ENCODE measurements around the gene PPM1L. TPM values are rescaled to one million over a fixed set of nuclear protein-coding genes. Genes with fewer than 3 reads are reported as not detected.
A peak's percentile ranks its signal among the peaks of the same experiment; 100 is the strongest.

PPM1L gene
- total RNA-seq, 1 donor from 2014 or later: 5.8 TPM

DNA sequence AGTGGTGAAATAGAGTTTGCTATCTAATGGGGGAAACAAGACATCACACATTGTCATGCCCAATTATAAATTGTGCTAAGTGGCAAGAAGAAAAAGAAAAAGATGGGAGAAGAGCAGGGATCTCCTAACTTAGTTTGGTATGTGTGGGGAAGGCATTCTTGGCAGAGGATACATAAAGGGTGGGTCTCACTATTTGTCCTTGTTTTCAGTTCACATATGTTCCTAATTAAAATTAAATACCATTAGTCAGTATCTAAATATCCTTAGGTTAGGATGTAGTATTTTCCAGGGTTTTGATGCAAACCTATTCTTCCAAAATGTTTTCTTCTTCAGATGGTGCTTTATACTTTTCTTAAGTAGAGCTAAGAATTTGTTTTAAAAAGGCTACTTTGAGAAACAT lies 175.4 kb downstream of the PPM1L start:
- no peaks in the 10 kb centered on the region for H3K36me3 Mint-ChIP-seq (ENCODE audit: low read depth)
- H3K9me3 Mint-ChIP-seq: no peaks in the 10 kb centered on the region
- TF ChIP-seq, protein P1, sequence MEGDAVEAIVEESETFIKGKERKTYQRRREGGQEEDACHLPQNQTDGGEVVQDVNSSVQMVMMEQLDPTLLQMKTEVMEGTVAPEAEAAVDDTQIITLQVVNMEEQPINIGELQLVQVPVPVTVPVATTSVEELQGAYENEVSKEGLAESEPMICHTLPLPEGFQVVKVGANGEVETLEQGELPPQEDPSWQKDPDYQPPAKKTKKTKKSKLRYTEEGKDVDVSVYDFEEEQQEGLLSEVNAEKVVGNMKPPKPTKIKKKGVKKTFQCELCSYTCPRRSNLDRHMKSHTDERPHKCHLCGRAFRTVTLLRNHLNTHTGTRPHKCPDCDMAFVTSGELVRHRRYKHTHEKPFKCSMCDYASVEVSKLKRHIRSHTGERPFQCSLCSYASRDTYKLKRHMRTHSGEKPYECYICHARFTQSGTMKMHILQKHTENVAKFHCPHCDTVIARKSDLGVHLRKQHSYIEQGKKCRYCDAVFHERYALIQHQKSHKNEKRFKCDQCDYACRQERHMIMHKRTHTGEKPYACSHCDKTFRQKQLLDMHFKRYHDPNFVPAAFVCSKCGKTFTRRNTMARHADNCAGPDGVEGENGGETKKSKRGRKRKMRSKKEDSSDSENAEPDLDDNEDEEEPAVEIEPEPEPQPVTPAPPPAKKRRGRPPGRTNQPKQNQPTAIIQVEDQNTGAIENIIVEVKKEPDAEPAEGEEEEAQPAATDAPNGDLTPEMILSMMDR (IDR thresholded peaks at IDR 0.05): no peak
- POLR2A ChIA-PET: no interaction called here
- no peak overlapping the region for H3K4me3 Mint-ChIP-seq
- CTCF ChIA-PET: interaction anchor here (0.9 to 1.1 kb wide), 2 partner anchors 10 to 13 kb away, joined by 3 read pairs; no protein-coding TSS in a partner anchor
- ATAC-seq (ENCODE audit: low read depth): no peak
- intact Hi-C loops (cut with micrococcal nuclease): no loop called here
- H3K27ac Mint-ChIP-seq: no peak overlapping the region
- no peak for DNase-seq
- peaks cover 3% of the 10 kb centered on the region for H3K27me3 Mint-ChIP-seq
- no peaks in the 10 kb centered on the region for H3K4me1 Mint-ChIP-seq

DNA sequence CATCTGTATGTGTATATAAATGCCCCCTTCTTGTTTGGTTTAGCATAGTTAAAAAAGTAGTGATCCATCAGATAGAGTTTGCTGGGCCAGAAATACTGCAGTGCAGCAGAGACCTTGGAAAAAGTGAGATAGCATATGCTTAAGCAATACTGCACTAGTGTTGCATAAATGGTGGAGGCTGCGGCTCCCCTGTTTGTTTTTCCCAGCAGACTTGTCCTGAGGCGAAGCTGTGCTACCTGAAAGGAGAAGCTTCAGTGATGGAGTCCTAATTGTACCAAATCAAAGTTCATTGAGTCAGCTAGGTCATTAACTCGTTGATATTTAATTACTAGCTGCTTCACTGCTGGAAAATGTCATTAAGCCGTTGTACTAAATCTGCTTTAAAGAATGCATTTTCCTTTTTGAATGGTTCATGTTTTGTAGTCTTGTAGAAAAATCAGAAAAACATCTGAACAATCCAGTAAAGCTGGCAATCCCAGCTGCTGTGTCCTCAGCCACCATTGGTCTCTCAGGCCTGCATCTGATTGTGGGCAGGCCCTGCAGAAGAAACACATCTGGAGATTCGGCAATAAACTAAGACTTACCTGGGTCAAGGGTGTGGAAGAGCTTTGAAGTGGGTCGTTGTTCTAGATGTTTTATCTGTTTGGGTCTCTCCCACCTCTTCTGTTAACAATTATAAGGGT lies 179.5 kb downstream of the PPM1L start:
- TF ChIP-seq, protein P1 (IDR thresholded peaks at IDR 0.05): no peak
- intact Hi-C loops (cut with micrococcal nuclease): no loop called here
- Mint-ChIP-seq H3K27ac (no peak overlapping the region), H3K4me1 (no peaks in the 10 kb centered on the region), H3K4me3 (no peak overlapping the region), H3K27me3 (peaks cover 3% of the 10 kb centered on the region), H3K36me3 (ENCODE audit: low read depth) (no peaks in the 10 kb centered on the region), H3K9me3 (no peaks in the 10 kb centered on the region)
- ATAC-seq (ENCODE audit: low read depth) (no peak), DNase-seq (no peak)
- CTCF ChIA-PET: no interaction called here
- POLR2A ChIA-PET: no interaction called here

DNA sequence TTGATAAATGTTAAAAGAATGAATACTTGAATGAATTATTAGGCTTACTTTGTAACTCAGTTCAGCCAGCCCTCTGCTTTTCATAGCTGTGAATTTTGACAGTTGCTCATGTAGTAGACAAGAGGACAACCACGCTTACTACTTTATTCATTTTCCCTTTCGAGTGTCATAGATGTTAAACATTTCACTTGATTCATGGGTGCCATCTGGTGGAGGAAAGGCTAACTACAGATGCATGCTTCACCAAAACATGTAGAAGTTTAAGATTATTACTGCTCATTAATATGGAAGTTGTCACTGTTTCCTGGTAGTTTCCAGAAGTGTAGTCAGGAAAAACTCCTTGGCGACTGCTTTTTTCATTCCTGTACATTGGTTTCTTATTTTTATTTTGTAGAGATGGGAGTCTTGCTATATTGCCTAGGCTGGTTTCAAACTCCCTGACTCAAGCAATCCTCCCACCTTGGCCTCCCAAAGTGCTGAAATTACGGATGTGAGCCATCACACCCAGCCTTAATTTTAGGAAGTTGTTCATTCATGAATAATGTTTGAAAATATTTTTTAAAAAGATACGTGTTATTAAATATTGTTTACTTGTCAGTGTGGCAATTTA lies 186.0 kb downstream of the PPM1L start:
- no peak overlapping the region for H3K4me3 Mint-ChIP-seq
- ATAC-seq (ENCODE audit: low read depth) (peak; percentile 87), DNase-seq (no peak)
- POLR2A ChIA-PET: no interaction called here
- intact Hi-C loops (cut with micrococcal nuclease): loop anchor here (1.0 to 10.0 kb wide), 8 partner anchors 187 to 480 kb away; partner anchors contain the start of gene KPNA4
- H3K27me3 Mint-ChIP-seq: no peaks in the 10 kb centered on the region
- TF ChIP-seq, protein P1 (IDR thresholded peaks at IDR 0.05): no peak
- H3K4me1 Mint-ChIP-seq: peaks cover 4% of the 10 kb centered on the region
- no peaks in the 10 kb centered on the region for H3K36me3 Mint-ChIP-seq (ENCODE audit: low read depth)
- no peaks in the 10 kb centered on the region for H3K9me3 Mint-ChIP-seq
- H3K27ac Mint-ChIP-seq: no peak overlapping the region
- CTCF ChIA-PET: interaction anchor here (0.7 to 3.2 kb wide), 19 partner anchors 9 to 333 kb away, joined by 3 to 12 read pairs (median 4); no protein-coding TSS in a partner anchor

DNA sequence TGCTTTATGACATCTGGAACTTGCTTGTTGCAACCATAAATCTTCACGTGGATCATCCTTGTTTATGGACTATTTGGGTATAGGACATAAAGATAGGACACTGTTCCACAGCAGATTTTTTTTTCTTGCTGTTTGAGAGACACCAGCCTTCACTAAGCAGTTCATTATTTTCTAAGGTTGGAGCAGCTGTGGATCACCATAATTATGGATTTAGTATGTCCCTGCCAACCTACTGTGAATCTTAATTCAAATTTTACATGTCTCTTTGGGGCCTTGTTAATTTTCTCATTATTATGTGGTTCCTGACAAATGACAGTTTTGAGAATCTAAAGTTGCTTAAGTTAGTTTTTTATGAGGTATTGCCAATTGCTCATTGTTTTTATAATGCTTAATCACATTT lies 188.0 kb downstream of the PPM1L start:
- DNase-seq (no peak), ATAC-seq (ENCODE audit: low read depth) (no peak)
- intact Hi-C loops (cut with micrococcal nuclease): loop anchor here (2.0 to 10.0 kb wide), 5 partner anchors 328 to 478 kb away; partner anchors contain the start of gene KPNA4
- Mint-ChIP-seq H3K4me1 (peaks cover 4% of the 10 kb centered on the region), H3K36me3 (ENCODE audit: low read depth) (no peaks in the 10 kb centered on the region), H3K27ac (no peak overlapping the region), H3K9me3 (no peaks in the 10 kb centered on the region), H3K4me3 (no peak overlapping the region), H3K27me3 (no peaks in the 10 kb centered on the region)
- POLR2A ChIA-PET: no interaction called here
- TF ChIP-seq, protein P1 (IDR thresholded peaks at IDR 0.05): no peak
- CTCF ChIA-PET: interaction anchor here (1.1 to 3.2 kb wide), 3 partner anchors 13 to 25 kb away, joined by 3 to 6 read pairs (median 3); no protein-coding TSS in a partner anchor

DNA sequence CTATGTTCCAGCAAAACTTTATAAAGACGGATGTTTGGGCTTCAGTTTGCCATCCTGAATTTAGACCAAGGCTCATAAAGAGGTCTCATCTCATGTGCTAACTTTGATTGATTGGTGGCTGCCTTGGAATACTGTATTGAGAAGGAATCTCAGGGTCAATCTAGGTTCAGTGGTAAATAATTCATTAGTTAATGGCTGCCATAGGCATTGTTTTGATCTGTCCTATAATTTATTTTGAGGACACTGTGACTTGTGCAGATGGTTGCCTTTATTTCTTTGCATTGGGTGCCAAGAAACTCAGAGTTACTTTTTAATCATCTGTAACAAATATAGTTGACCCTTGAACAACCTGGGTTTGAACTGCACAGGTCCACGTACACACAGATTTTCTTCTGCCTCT lies 189.3 kb downstream of the PPM1L start:
- ChIA-PET POLR2A (no interaction called here), CTCF (interaction anchor here (0.8 to 1.4 kb wide), 2 partner anchors 11 to 258 kb away, joined by 3 read pairs; no protein-coding TSS in a partner anchor)
- Mint-ChIP-seq H3K4me3 (no peak overlapping the region), H3K9me3 (no peaks in the 10 kb centered on the region), H3K27me3 (no peaks in the 10 kb centered on the region), H3K36me3 (ENCODE audit: low read depth) (no peaks in the 10 kb centered on the region), H3K27ac (no peak overlapping the region), H3K4me1 (peaks cover 4% of the 10 kb centered on the region)
- TF ChIP-seq, protein P1 (IDR thresholded peaks at IDR 0.05): no peak
- intact Hi-C loops (cut with micrococcal nuclease): loop anchor here (10.0 kb wide), 2 partner anchors 381 to 411 kb away; partner anchors contain the start of gene KPNA4
- no peak for ATAC-seq (ENCODE audit: low read depth)
- no peak for DNase-seq

Data from activated B cell treated with CpG ODN at 0.5 μM for 24 hours (primary cell).